Fibroblast of lung (primary cell): ENCODE results near the gene FNBP1L. TPM values are rescaled to one million over a fixed set of nuclear protein-coding genes. Genes with fewer than 3 reads are reported as not detected.

Source experiments
- DNase-seq, 2 donors: peaks; one replicate each; pipeline versions ENCODE4 v3.0.0 to v3.0.0-alpha.2; 2010; ENCODE audit warnings: low read depth in 2 of 2
- H2AFZ ChIP-seq: 2 replicates; pipeline ENCODE4 v1.5.1; 2012; ENCODE audit warnings: low read length, control low read depth, inconsistent platforms
- H3K27ac ChIP-seq: 2 replicates; pipeline ENCODE4 v1.5.1; 2011; ENCODE audit warnings: low read length, control low read depth; ENCODE audit not compliant: insufficient read depth
- H3K27me3 ChIP-seq: 2 replicates; pipeline ENCODE4 v1.5.1; 2011; ENCODE audit warnings: mild to moderate bottlenecking, low read length; ENCODE audit not compliant: control insufficient read depth, insufficient read depth
- H3K36me3 ChIP-seq: 2 replicates; pipeline ENCODE4 v1.5.1; 2011; ENCODE audit warnings: low read length; ENCODE audit not compliant: control insufficient read depth, insufficient read depth
- H3K4me1 ChIP-seq: 2 replicates; pipeline ENCODE4 v1.5.1; 2011; ENCODE audit warnings: low read length; ENCODE audit not compliant: control insufficient read depth, insufficient read depth; ENCODE audit errors: extremely low read depth
- H3K4me2 ChIP-seq: 2 replicates; pipeline ENCODE4 v1.5.1; 2011; ENCODE audit warnings: low read length, control low read depth; ENCODE audit not compliant: insufficient read depth; ENCODE audit errors: extremely low read depth
- H3K4me3 ChIP-seq, 4 experiments: fragments of 200-600 bp in 1 of 4; sonication (generic) in 1 of 4; replicated peaks in 1 of 4; 2 replicates each; pipeline ENCODE4 v1.5.1; 2011 to 2016; ENCODE audit warnings: low read length in 4 of 4, low read depth in 3 of 4, mild to moderate bottlenecking in 3 of 4, control low read depth in 2 of 4, inconsistent platforms in 1 of 4, mixed read lengths in 1 of 4; ENCODE audit not compliant: insufficient read depth in 1 of 4; ENCODE audit errors: control extremely low read depth in 1 of 4
- H3K79me2 ChIP-seq: 2 replicates; pipeline ENCODE4 v1.5.1; 2012; ENCODE audit warnings: mild to moderate bottlenecking, low read length, inconsistent platforms; ENCODE audit not compliant: control insufficient read depth, insufficient read depth
- H3K9ac ChIP-seq: 2 replicates; pipeline ENCODE4 v1.5.1; 2011; ENCODE audit warnings: mild to moderate bottlenecking, low read length, control low read depth; ENCODE audit not compliant: insufficient read depth
- H3K9me3 ChIP-seq: 2 replicates; pipeline ENCODE4 v1.5.1; 2012; ENCODE audit warnings: low read depth, low read length; ENCODE audit not compliant: control insufficient read depth, insufficient read depth
- H4K20me1 ChIP-seq: 2 replicates; pipeline ENCODE4 v1.5.1; 2011; ENCODE audit warnings: low read length; ENCODE audit not compliant: control insufficient read depth, insufficient read depth; ENCODE audit errors: extremely low read depth
- EZH2 ChIP-seq: IDR thresholded peaks from 2 replicates; pipeline ENCODE4 v1.5.1; 2012; ENCODE audit warnings: low read length, control low read depth, mild to moderate bottlenecking; ENCODE audit errors: missing control alignments
- polyA plus RNA-seq, 2 donors: library from polyadenylated mRNA; depleted of rRNA in 1 of 2; stranded (reverse) in 1 of 2; unstranded in 1 of 2; fragments of >200 nt; gene quantifications; 2 replicates each; pipeline ENCODE4 v1.2.1, GENCODE V29; 2011 to 2012; ENCODE audit warnings: missing spikeins in 1 of 2
- total RNA-seq: library from RNA; depleted of rRNA; stranded (reverse); fragments of >200 nt; gene quantifications from 2 replicates; pipeline ENCODE4 v1.2.1, GENCODE V29; 2014
- TF ChIP-seq, protein P1 (sequence below), 2 donors: IDR thresholded peaks in 1 of 2; conservative IDR thresholded peaks in 1 of 2; 1 replicate in 1 of 2; 2 replicates in 1 of 2; pipeline ENCODE4 v1.5.1; 2011 to 2012; ENCODE audit warnings: low read length in 2 of 2, control low read depth in 1 of 2, inconsistent platforms in 1 of 2, low read depth in 1 of 2, mild to moderate bottlenecking in 1 of 2

Gene FNBP1L
- total and polyA plus RNA-seq, 2 donors (not counting 1 experiment from before 2014, with no cell fraction given), result 3.0 to 4.1 TPM

DNA sequence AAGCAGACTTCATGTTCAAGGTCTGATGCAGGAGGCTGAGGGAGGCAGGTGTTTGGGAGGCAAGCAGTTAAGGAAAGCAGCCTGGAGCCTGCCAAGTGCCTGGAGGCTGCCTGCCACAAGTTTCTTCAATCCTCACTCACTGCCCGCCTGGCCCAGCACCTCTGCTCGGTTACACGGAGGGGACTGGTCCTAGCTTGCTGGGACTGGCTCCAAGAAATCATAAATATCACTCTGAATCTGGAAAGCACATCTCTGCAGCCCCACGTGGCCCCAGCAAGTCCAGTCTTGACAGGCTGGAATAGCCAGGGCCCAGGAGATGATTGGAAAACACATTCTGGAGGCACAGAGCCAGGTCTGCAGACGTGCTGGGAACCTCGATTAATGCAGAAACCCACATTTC, 149.8 kb downstream of the FNBP1L start:
- Histone ChIP-seq H3K27me3 (no peaks in the 10 kb centered on the region), H3K4me2 (no peak overlapping the region), H3K9ac (no peak overlapping the region), H3K4me3 (no peak overlapping the region), H4K20me1 (no peaks in the 10 kb centered on the region), H3K9me3 (no peaks in the 10 kb centered on the region), H3K36me3 (no peaks in the 10 kb centered on the region), H2AFZ (no peak overlapping the region), H3K4me1 (peaks cover 15% of the 10 kb centered on the region), H3K27ac (no peak overlapping the region), H3K79me2 (peaks cover 90% of the 10 kb centered on the region)
- TF ChIP-seq, protein P1, sequence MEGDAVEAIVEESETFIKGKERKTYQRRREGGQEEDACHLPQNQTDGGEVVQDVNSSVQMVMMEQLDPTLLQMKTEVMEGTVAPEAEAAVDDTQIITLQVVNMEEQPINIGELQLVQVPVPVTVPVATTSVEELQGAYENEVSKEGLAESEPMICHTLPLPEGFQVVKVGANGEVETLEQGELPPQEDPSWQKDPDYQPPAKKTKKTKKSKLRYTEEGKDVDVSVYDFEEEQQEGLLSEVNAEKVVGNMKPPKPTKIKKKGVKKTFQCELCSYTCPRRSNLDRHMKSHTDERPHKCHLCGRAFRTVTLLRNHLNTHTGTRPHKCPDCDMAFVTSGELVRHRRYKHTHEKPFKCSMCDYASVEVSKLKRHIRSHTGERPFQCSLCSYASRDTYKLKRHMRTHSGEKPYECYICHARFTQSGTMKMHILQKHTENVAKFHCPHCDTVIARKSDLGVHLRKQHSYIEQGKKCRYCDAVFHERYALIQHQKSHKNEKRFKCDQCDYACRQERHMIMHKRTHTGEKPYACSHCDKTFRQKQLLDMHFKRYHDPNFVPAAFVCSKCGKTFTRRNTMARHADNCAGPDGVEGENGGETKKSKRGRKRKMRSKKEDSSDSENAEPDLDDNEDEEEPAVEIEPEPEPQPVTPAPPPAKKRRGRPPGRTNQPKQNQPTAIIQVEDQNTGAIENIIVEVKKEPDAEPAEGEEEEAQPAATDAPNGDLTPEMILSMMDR (conservative IDR thresholded peaks at IDR 0.05 in 1 of 2, IDR thresholded peaks at IDR 0.05 in 1 of 2; ENCODE audit: low read depth in 1 of 2, low read length in 2 of 2), result no peak
- TF ChIP-seq EZH2, result no peak
- peak in 1 of 2 donors; percentile 62 for DNase-seq

- TF ChIP-seq, protein P1 (conservative IDR thresholded peaks at IDR 0.05 in 1 of 2, IDR thresholded peaks at IDR 0.05 in 1 of 2; ENCODE audit: low read depth in 1 of 2, low read length in 2 of 2), result no peak
- no peak for TF ChIP-seq EZH2
- Histone ChIP-seq H3K27me3 (no peaks in the 10 kb centered on the region), H3K9me3 (no peaks in the 10 kb centered on the region), H3K4me2 (no peak overlapping the region), H2AFZ (no peak overlapping the region), H3K4me1 (peaks cover 15% of the 10 kb centered on the region), H3K4me3 (no peak overlapping the region), H3K36me3 (no peaks in the 10 kb centered on the region), H3K27ac (no peak overlapping the region), H3K9ac (no peak overlapping the region), H3K79me2 (peaks cover 93% of the 10 kb centered on the region), H4K20me1 (no peaks in the 10 kb centered on the region)
- no peak for DNase-seq
Observed at GRCh38 chr1:93598396-93598795, 150.5 kb downstream of the FNBP1L start.

DNA sequence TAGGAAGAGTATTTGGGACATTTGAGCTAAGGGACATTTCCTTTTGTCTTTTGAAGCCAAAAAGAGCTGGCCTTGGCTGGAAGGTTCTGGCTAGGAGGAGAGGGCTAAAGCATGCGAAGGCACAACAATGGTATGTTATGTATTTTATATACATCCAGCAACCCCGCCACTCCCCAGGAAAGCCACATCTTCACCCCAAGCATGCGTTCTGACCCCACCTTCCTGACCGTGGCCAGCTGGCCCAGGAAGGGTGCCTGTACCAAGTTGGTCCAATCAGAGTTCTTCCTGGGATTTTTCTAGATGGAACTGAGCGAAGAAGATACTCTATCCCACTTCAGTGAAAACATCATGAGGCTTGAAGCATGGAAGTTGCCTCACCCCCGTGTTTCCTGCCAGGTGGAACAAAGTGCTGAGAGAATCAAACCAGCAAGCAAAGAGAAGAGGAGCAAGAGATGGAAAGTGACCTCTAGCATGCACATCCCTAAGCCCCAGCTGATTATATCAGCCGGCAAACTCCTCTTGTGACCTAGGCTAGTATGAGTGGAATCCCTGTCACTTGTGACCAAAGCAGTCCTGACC, 151.0 kb downstream of the FNBP1L start:
- no peaks in the 10 kb centered on the region for H3K9me3 ChIP-seq
- H4K20me1 ChIP-seq, result no peaks in the 10 kb centered on the region
- H3K36me3 ChIP-seq, result no peaks in the 10 kb centered on the region
- H3K79me2 ChIP-seq, result peaks cover 94% of the 10 kb centered on the region
- no peak overlapping the region for H2AFZ ChIP-seq
- peaks cover 14% of the 10 kb centered on the region for H3K4me1 ChIP-seq
- H3K4me2 ChIP-seq, result no peak overlapping the region
- no peak for DNase-seq
- H3K27me3 ChIP-seq, result no peaks in the 10 kb centered on the region
- H3K9ac ChIP-seq, result no peak overlapping the region
- H3K27ac ChIP-seq, result no peak overlapping the region
- no peak for TF ChIP-seq EZH2
- TF ChIP-seq, protein P1 (conservative IDR thresholded peaks at IDR 0.05 in 1 of 2, IDR thresholded peaks at IDR 0.05 in 1 of 2; ENCODE audit: low read depth in 1 of 2, low read length in 2 of 2), result no peak
- H3K4me3 ChIP-seq, result no peak overlapping the region
